ENCODE measurements around the gene MAGI2.

The MAGI2 gene

DNA sequence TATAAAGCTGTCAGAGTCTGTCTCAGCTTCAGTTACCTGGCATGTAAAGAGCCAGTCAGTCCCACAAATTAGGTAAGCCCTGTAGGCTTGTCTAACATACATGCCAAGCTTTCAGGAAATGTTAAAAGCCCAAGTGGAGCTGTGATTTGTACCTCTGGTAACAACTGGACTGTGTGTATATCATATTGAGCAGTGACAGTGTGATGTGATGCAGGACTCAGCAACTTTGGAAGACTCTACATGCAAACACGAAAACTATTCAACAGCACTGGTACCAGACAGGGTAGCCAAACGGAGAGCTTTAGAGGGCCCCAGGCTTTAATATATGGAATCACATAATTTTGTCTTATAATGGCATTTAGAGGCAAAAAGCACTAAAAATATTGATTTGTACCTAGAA is 1066.9 kb downstream of the MAGI2 start:
- no peaks in the 10 kb centered on the region for H3K36me3 ChIP-seq (ENCODE audit: insufficient read depth, low read length)
- no peaks in the 10 kb centered on the region for H3K4me1 ChIP-seq (ENCODE audit: insufficient read depth, low read length)
- H3K9ac ChIP-seq (ENCODE audit: low read depth, low read length), result no peak overlapping the region
- no peaks in the 10 kb centered on the region for H4K20me1 ChIP-seq (ENCODE audit: insufficient read depth, low read length)
- ATAC-seq (ENCODE audit: insufficient read depth, low read depth) (no peak), DNase-seq (no peak)
- H3K4me2 ChIP-seq (ENCODE audit: insufficient read depth, low read length), result no peak overlapping the region
- H2AFZ ChIP-seq (ENCODE audit: low read depth, low read length), result no peak overlapping the region
- H3K27me3 ChIP-seq (ENCODE audit: insufficient read depth, low read length, poor library complexity), result no peaks in the 10 kb centered on the region
- no peak for TF ChIP-seq EZH2 (IDR thresholded peaks at IDR 0.05; ENCODE audit: borderline replicate concordance, low read depth, low read length, severe bottlenecking)
- TF ChIP-seq CTCF (IDR thresholded peaks at IDR 0.05; ENCODE audit: borderline replicate concordance, extremely low read depth, low read length, poor library complexity, severe bottlenecking), result no peak
- H3K4me3 ChIP-seq (ENCODE audit: low read depth in 1 of 2, low read length in 2 of 2), result no peak overlapping the region
- no peak overlapping the region for H3K27ac ChIP-seq (ENCODE audit: low read length)
- H3K9me3 ChIP-seq (ENCODE audit: insufficient read depth, low read length, severe bottlenecking), result no peaks in the 10 kb centered on the region
- no peaks in the 10 kb centered on the region for H3K79me2 ChIP-seq (ENCODE audit: insufficient read depth, low read length)

DNA sequence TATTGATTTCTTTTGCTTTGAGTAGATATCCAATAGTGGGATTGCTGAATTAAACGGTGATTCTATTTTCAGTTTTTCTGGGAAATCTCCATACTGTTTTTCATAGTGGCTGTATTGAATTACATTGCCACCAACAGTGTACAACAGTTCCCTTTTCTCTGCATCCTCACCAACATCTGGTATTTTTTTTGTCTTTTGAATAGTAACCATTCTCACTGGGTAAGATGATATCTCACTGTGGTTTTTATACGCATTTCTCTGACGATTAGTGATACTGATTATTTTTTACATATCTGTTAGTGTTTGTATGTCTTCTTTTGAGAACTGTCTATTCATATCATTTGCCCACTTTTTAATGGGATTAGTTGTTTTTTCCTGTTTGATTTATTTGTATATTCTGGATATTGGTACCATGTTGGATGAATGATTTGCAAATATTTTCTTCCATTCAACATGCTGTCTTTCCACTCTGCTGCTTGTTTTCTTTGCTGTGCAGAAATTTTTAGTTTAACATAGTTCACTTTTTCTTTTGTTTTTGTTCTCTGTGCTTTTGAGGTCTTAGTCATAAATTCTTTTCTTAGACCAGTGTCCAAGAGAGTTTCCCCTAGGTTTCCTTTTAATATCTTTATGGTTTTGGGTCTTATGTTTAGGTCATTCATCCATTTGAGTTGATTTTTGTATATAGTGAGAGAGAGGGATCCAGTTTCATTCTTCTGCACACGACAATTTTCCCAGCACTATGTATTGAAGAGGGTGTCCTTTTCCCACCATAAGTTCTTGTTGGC is 1070.2 kb downstream of the MAGI2 start:
- TF ChIP-seq CTCF (IDR thresholded peaks at IDR 0.05; ENCODE audit: borderline replicate concordance, extremely low read depth, low read length, poor library complexity, severe bottlenecking), result no peak
- TF ChIP-seq EZH2 (IDR thresholded peaks at IDR 0.05; ENCODE audit: borderline replicate concordance, low read depth, low read length, severe bottlenecking), result no peak
- H3K27ac ChIP-seq (ENCODE audit: low read length), result no peak overlapping the region
- H4K20me1 ChIP-seq (ENCODE audit: insufficient read depth, low read length), result no peaks in the 10 kb centered on the region
- no peaks in the 10 kb centered on the region for H3K79me2 ChIP-seq (ENCODE audit: insufficient read depth, low read length)
- no peak for ATAC-seq (ENCODE audit: insufficient read depth, low read depth)
- no peaks in the 10 kb centered on the region for H3K9me3 ChIP-seq (ENCODE audit: insufficient read depth, low read length, severe bottlenecking)
- no peak for DNase-seq
- H3K9ac ChIP-seq (ENCODE audit: low read depth, low read length), result no peak overlapping the region
- H2AFZ ChIP-seq (ENCODE audit: low read depth, low read length), result no peak overlapping the region
- no peak overlapping the region for H3K4me2 ChIP-seq (ENCODE audit: insufficient read depth, low read length)
- no peaks in the 10 kb centered on the region for H3K36me3 ChIP-seq (ENCODE audit: insufficient read depth, low read length)
- H3K4me3 ChIP-seq (ENCODE audit: low read depth in 1 of 2, low read length in 2 of 2), result no peak overlapping the region
- H3K4me1 ChIP-seq (ENCODE audit: insufficient read depth, low read length), result no peaks in the 10 kb centered on the region
- no peaks in the 10 kb centered on the region for H3K27me3 ChIP-seq (ENCODE audit: insufficient read depth, low read length, poor library complexity)

DNA sequence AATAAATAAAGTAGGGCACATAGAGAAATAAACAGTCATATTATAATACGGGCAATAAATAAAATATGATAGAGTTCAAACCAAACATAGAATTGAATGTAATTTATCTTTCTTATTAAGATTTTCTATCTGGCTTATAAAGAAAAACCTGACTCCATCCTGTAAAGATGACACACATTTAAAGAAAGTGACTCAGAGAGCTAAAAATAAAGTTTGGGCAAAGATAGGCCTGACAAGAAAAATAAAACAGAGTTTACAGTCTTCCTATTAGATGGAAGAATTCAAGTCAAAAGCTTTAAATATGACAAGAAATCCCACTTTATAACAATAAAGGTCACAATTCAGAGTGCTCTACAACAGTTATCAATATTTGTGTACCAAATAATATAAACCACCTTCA is 1074.3 kb downstream of the MAGI2 start:
- ATAC-seq (ENCODE audit: insufficient read depth, low read depth) (no peak), DNase-seq (no peak)
- Histone ChIP-seq H3K4me2 (ENCODE audit: insufficient read depth, low read length) (no peak overlapping the region), H4K20me1 (ENCODE audit: insufficient read depth, low read length) (no peaks in the 10 kb centered on the region), H3K9me3 (ENCODE audit: insufficient read depth, low read length, severe bottlenecking) (no peaks in the 10 kb centered on the region), H3K9ac (ENCODE audit: low read depth, low read length) (no peak overlapping the region), H3K27me3 (ENCODE audit: insufficient read depth, low read length, poor library complexity) (no peaks in the 10 kb centered on the region), H2AFZ (ENCODE audit: low read depth, low read length) (no peak overlapping the region), H3K4me1 (ENCODE audit: insufficient read depth, low read length) (no peaks in the 10 kb centered on the region), H3K27ac (ENCODE audit: low read length) (no peak overlapping the region), H3K4me3 (ENCODE audit: low read depth in 1 of 2, low read length in 2 of 2) (no peak overlapping the region), H3K79me2 (ENCODE audit: insufficient read depth, low read length) (no peaks in the 10 kb centered on the region), H3K36me3 (ENCODE audit: insufficient read depth, low read length) (no peaks in the 10 kb centered on the region)
- TF ChIP-seq EZH2 (IDR thresholded peaks at IDR 0.05; ENCODE audit: borderline replicate concordance, low read depth, low read length, severe bottlenecking) (no peak), CTCF (IDR thresholded peaks at IDR 0.05; ENCODE audit: borderline replicate concordance, extremely low read depth, low read length, poor library complexity, severe bottlenecking) (no peak)

Measured in DND-41 (cell line).